Measurements from ENCODE around the gene PDIA3. TPM values are rescaled to one million over a fixed set of nuclear protein-coding genes. Genes with fewer than 3 reads are reported as not detected.
A peak's percentile ranks its signal among the peaks of the same experiment; 100 is the strongest.

The PDIA3 gene
- total RNA-seq, 4 donors from 2014 or later, result 29.5 to 115 (median 98.6) TPM

DNA sequence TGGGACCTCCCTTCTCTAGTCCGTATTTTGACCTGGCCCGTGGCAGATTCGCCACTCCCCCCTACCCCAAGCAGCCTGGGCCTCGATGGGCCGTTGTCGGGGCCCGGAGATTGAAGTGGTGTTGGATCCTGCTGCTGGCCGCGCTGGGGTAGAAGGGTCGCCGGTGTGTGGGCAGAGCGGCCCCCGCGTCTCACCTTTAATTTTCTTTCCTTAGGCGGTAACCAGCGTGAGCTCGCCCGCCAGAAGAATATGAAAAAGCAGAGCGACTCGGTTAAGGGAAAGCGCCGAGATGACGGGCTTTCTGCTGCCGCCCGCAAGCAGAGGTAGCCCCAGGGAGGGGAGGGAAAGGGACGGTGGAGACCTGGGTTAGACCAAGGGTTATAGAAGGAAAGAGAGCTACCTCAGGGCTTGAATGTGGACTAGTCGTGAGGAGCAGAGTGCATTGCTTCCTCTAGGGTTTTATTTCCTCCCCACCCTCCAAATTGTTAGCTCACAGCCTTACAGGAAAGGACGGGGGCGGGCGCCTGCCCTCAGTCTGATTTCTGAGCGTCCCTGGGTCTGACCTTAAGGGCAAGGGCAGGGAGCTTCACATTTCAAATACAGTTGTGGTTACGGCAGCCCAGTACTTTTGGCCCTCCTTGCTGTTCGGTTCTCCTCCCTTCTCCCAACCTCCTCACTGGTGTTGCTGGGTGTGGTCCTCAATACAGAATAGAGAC lies 46.7 kb downstream of the PDIA3 start:
- intact Hi-C loops (cut with DNase I; ENCODE audit: low total_unique reads), result no loop called here
- in situ Hi-C loops (cut with MboI; ENCODE audit: low pct_ligation_motif_present in 1 of 4, low pct_unique_long_range_greater_than_20kb in 1 of 4, low sequenced_read_pairs in 3 of 4), result loop anchor here in 1 of 4 donors (25.0 kb wide), 1 partner anchor 306 kb away; the partner anchor contains the start of gene TP53BP1
- Histone ChIP-seq H3K9me3 (no peaks in the 10 kb centered on the region), H3K27ac (peak overlapping the region; percentile 90 to 99 (median 97)), H3K4me1 (peaks cover 31 to 53% (median 40%) of the 10 kb centered on the region in 4 donors), H3K4me3 (peak overlapping the region; percentile 74 to 94 (median 86)), H3K36me3 (peaks cover 0 to 15% (median 6%) of the 10 kb centered on the region in 4 donors), H3K27me3 (no peaks in the 10 kb centered on the region)
- TF ChIP-seq POLR2AphosphoS5 (IDR thresholded peaks at IDR 0.05), result peak; percentile 37 to 74 (median 73)
- no peak for TF ChIP-seq EP300 (IDR thresholded peaks at IDR 0.05; ENCODE audit: low read depth)
- TF ChIP-seq, protein P1, sequence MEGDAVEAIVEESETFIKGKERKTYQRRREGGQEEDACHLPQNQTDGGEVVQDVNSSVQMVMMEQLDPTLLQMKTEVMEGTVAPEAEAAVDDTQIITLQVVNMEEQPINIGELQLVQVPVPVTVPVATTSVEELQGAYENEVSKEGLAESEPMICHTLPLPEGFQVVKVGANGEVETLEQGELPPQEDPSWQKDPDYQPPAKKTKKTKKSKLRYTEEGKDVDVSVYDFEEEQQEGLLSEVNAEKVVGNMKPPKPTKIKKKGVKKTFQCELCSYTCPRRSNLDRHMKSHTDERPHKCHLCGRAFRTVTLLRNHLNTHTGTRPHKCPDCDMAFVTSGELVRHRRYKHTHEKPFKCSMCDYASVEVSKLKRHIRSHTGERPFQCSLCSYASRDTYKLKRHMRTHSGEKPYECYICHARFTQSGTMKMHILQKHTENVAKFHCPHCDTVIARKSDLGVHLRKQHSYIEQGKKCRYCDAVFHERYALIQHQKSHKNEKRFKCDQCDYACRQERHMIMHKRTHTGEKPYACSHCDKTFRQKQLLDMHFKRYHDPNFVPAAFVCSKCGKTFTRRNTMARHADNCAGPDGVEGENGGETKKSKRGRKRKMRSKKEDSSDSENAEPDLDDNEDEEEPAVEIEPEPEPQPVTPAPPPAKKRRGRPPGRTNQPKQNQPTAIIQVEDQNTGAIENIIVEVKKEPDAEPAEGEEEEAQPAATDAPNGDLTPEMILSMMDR (IDR thresholded peaks at IDR 0.05), result peak in 2 of 5 experiments; percentile 29 to 59
- TF ChIP-seq POLR2A (IDR thresholded peaks at IDR 0.05), result peak; percentile 61
- peak; percentile 62 for DNase-seq
- WGBS, 2 donors (ENCODE audit: low coverage in 1 of 2), result 0 to 2% methylated on average over 3 to 33 of the region's 33 CpGs

GRCh38 chr15:43793647-43794046 lies 47.4 kb downstream of the PDIA3 start:
- TF ChIP-seq, protein P1 (IDR thresholded peaks at IDR 0.05), result no peak
- TF ChIP-seq POLR2A (IDR thresholded peaks at IDR 0.05) (no peak), EP300 (IDR thresholded peaks at IDR 0.05; ENCODE audit: low read depth) (no peak), POLR2AphosphoS5 (IDR thresholded peaks at IDR 0.05) (no peak)
- peak overlapping the region in 3 of 4 donors; percentile 74 to 94 (median 90) for H3K4me3 ChIP-seq
- in situ Hi-C loops (cut with MboI; ENCODE audit: low pct_ligation_motif_present in 1 of 4, low pct_unique_long_range_greater_than_20kb in 1 of 4, low sequenced_read_pairs in 3 of 4), result loop anchor here in 1 of 4 donors (25.0 kb wide), 1 partner anchor 306 kb away; the partner anchor contains the start of gene TP53BP1
- H3K27ac ChIP-seq, result peak overlapping the region; percentile 90 to 99 (median 97)
- no peaks in the 10 kb centered on the region for H3K9me3 ChIP-seq
- 69% methylated on average over 10 of the region's 10 CpGs; no CpG with 5 or more reads in 1 of the 2 donors for WGBS, 2 donors (ENCODE audit: low coverage in 1 of 2)
- H3K4me1 ChIP-seq, result peaks cover 35 to 60% (median 46%) of the 10 kb centered on the region in 4 donors
- peaks cover 0 to 15% (median 6%) of the 10 kb centered on the region in 4 donors for H3K36me3 ChIP-seq
- intact Hi-C loops (cut with DNase I; ENCODE audit: low total_unique reads), result no loop called here
- H3K27me3 ChIP-seq, result no peaks in the 10 kb centered on the region
- no peak for DNase-seq

GRCh38 chr15:43794269-43795037 lies 48.2 kb downstream of the PDIA3 start:
- Histone ChIP-seq H3K4me3 (peak overlapping the region in 1 of 4 donors; percentile 94), H3K4me1 (peaks cover 38 to 68% (median 50%) of the 10 kb centered on the region in 4 donors)
- in situ Hi-C loops (cut with MboI; ENCODE audit: low pct_ligation_motif_present in 1 of 4, low pct_unique_long_range_greater_than_20kb in 1 of 4, low sequenced_read_pairs in 3 of 4), result loop anchor here in 1 of 4 donors (25.0 kb wide), 1 partner anchor 307 kb away; the partner anchor contains the start of gene TP53BP1

More at GRCh38 chr15:43794269-43795037, 48.2 kb downstream of the PDIA3 start:
- intact Hi-C loops (cut with DNase I; ENCODE audit: low total_unique reads), result no loop called here
- TF ChIP-seq POLR2AphosphoS5 (IDR thresholded peaks at IDR 0.05) (no peak), POLR2A (IDR thresholded peaks at IDR 0.05) (no peak), EP300 (IDR thresholded peaks at IDR 0.05; ENCODE audit: low read depth) (no peak)
- TF ChIP-seq, protein P1 (IDR thresholded peaks at IDR 0.05), result no peak
- Histone ChIP-seq H3K27me3 (no peaks in the 10 kb centered on the region), H3K27ac (peak overlapping the region; percentile 33 to 99 (median 97)), H3K9me3 (no peaks in the 10 kb centered on the region), H3K36me3 (peaks cover 0 to 15% (median 6%) of the 10 kb centered on the region in 4 donors)
- 83 to 87% methylated on average over 3 to 9 of the region's 9 CpGs for WGBS, 2 donors (ENCODE audit: low coverage in 1 of 2)
- no peak for DNase-seq

All from transverse colon (tissue), 4 donors.